A172 (cell line): ENCODE data around the gene MGAT3. TPM values are rescaled to one million over a fixed set of nuclear protein-coding genes. Genes with fewer than 3 reads are reported as not detected.
"Not testable (repeated sequence)": the region's sequence is repeated elsewhere in the genome, so short reads cannot be mapped to it uniquely, and the experiment has no call there.

Experiments used
- DNase-seq: peaks from one replicate; pipeline ENCODE4 v3.0.0-alpha.2; 2015; ENCODE audit warnings: low spot score
- total RNA-seq: library from RNA; depleted of rRNA; stranded (reverse); fragments of >200 nt; shearing (Covaris generic); gene quantifications from 2 replicates; pipeline ENCODE4 v1.2.3, GENCODE V29; 2014

The MGAT3 gene
- total RNA-seq, 1 experiment from 2014 or later = 1.3 TPM

GRCh38 chr22:39490135-39490798 is 33.5 kb downstream of the MGAT3 start:
- DNase-seq = peak; percentile 59

GRCh38 chr22:39490966-39491680 is 34.3 kb downstream of the MGAT3 start:
- DNase-seq = no peak

GRCh38 chr22:39491696-39492095 is 34.9 kb downstream of the MGAT3 start:
- no peak for DNase-seq

- DNase-seq = no peak
Observed at GRCh38 chr22:39492186-39492585, 35.4 kb downstream of the MGAT3 start.

- peak; percentile 52 for DNase-seq
Observed at GRCh38 chr22:39493759-39494158, 36.9 kb downstream of the MGAT3 start.

GRCh38 chr22:39494471-39495120 is 37.8 kb downstream of the MGAT3 start:
- DNase-seq = peak; percentile 36

- no peak for DNase-seq
Observed at GRCh38 chr22:39496131-39496838, 39.5 kb downstream of the MGAT3 start.

- no peak for DNase-seq
Observed at GRCh38 chr22:39497429-39497828, 40.6 kb downstream of the MGAT3 start.

- DNase-seq = no peak
Observed at GRCh38 chr22:39498368-39498767, 41.6 kb downstream of the MGAT3 start.

- DNase-seq = no peak
Observed at GRCh38 chr22:39498802-39499201, 42.0 kb downstream of the MGAT3 start.

GRCh38 chr22:39500101-39500500 is 43.3 kb downstream of the MGAT3 start:
- no peak for DNase-seq

GRCh38 chr22:39501644-39502108 is 44.9 kb downstream of the MGAT3 start:
- no peak for DNase-seq

GRCh38 chr22:39502109-39502788 is 45.4 kb downstream of the MGAT3 start, which contains the start of gene MIEF1:
Gene MIEF1, plus strand, starts transcription at chr22:39502290. Its CDS starts 9,005 bp downstream, at chr22:39511295.
- peak; percentile 87 for DNase-seq

GRCh38 chr22:39502789-39503409 is 46.1 kb downstream of the MGAT3 start:
- no peak for DNase-seq

GRCh38 chr22:39503630-39504029 is 46.8 kb downstream of the MGAT3 start:
- no peak for DNase-seq

GRCh38 chr22:39504071-39504470 is 47.3 kb downstream of the MGAT3 start:
- no peak for DNase-seq

- DNase-seq = not testable (repeated sequence)
Observed at GRCh38 chr22:39507021-39507420, 50.2 kb downstream of the MGAT3 start.

- no peak for DNase-seq
Observed at GRCh38 chr22:39508393-39508792, 51.6 kb downstream of the MGAT3 start.

GRCh38 chr22:39510529-39511149 is 53.8 kb downstream of the MGAT3 start:
- DNase-seq = no peak

- DNase-seq = no peak
Observed at GRCh38 chr22:39511226-39511625, 54.4 kb downstream of the MGAT3 start.
